ENCODE measurements around the gene NUP62. TPM values are rescaled to one million over a fixed set of nuclear protein-coding genes. Genes with fewer than 3 reads are reported as not detected.

Gene NUP62
- total RNA-seq, 1 experiment from 2014 or later = 85.2 TPM

DNA sequence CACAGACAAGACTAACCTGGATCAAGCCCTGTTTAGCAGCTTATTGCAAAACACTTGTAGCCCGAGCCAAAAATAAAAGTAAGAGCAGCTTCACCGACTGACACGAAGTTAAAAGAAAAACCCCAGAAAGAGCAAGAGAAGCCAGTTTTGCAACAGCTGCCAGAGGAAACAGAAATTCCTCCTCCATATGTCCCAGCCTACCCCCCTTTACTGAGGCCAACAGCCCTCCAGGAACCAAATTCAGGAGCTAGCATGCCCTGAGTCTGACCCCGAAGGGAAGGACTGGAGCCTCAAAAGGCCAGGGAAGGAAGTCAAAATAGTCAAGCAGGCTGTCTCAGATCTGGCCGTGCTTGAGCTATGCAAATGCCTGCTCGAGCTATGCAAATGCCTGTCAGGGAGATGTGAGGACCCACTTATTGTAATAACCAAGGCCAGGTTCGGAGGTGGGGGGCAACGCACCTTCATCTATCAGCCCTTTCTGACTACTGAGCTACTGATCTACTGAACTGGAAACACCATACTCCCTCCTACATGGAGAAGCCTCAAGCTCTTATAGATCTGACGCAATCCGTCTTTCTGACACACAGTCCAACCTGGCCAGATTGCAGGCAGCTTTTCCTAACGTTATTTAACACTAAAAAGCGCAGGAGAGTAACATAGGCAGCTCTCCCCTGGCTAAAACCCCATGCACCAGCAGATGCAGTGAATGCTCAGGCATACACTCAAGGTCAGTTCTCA, 25.0 kb upstream of the NUP62 start:
- ChIA-PET CTCF (no interaction called here), RAD21 (ENCODE audit: low non-redundant PET in 1 of 2, low total read pairs in 2 of 2, uncharacterized antibody in 2 of 2, unreplicated experiment in 2 of 2) (no interaction called here), POLR2A (interaction anchor here (1.3 kb wide), 1 partner anchor 25 kb away, joined by 4 read pairs; the partner anchor contains the start of genes ATF5 and NUP62)
- no peak for ATAC-seq
- no peaks in the 10 kb centered on the region for H3K79me2 ChIP-seq (ENCODE audit: insufficient read depth, low read length)
- no peaks in the 10 kb centered on the region for H3K9me3 ChIP-seq (ENCODE audit: control insufficient read depth in 1 of 2, insufficient read depth in 1 of 2, low read depth in 1 of 2, low read length in 2 of 2)
- H3K9ac ChIP-seq (ENCODE audit: low read length) = no peak overlapping the region
- no peak overlapping the region for H2AFZ ChIP-seq (ENCODE audit: low read depth, low read length, poor library complexity, severe bottlenecking)
- no peaks in the 10 kb centered on the region for H3K9me2 ChIP-seq (ENCODE audit: insufficient read depth)
- H3K36me3 ChIP-seq (ENCODE audit: control insufficient read depth in 1 of 2, insufficient read depth in 2 of 2, low read length in 2 of 2) = no peaks in the 10 kb centered on the region
- H3K4me1 ChIP-seq (ENCODE audit: control insufficient read depth in 1 of 2, insufficient read depth in 2 of 2, low read length in 2 of 2) = 0 out of 4 replicates have a peak, but pooled peaks cover 0 to 7% of the 10 kb centered on the region in 2 experiments
- BruUV-seq (replicated peaks) = no TSS peak
- no peak overlapping the region for H3K4me2 ChIP-seq (ENCODE audit: low read length)
- DNase-seq (ENCODE audit: low read depth, low spot score) = no peak
- TF ChIP-seq JUND (IDR thresholded peaks at IDR 0.05) = no peak
- no peak for TF ChIP-seq YY1 (IDR thresholded peaks at IDR 0.05; ENCODE audit: extremely low read depth, insufficient replicate concordance, low read depth, low read length)
- TF ChIP-seq ELF1 (IDR thresholded peaks at IDR 0.05; ENCODE audit: borderline replicate concordance, low read depth) = no peak
- no peak for TF ChIP-seq FOSL1 (IDR thresholded peaks at IDR 0.05; ENCODE audit: low read depth)
- TF ChIP-seq POLR2AphosphoS5 (IDR thresholded peaks at IDR 0.05; ENCODE audit: low read depth, low read length) = no peak
- TF ChIP-seq POLR2A (IDR thresholded peaks at IDR 0.05; ENCODE audit: borderline replicate concordance, extremely low read depth, insufficient read depth, insufficient read length) = no peak
- TF ChIP-seq CBX3 (IDR thresholded peaks at IDR 0.05; ENCODE audit: low read depth) = no peak
- TF ChIP-seq, protein P1, sequence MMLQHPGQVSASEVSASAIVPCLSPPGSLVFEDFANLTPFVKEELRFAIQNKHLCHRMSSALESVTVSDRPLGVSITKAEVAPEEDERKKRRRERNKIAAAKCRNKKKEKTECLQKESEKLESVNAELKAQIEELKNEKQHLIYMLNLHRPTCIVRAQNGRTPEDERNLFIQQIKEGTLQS (IDR thresholded peaks at IDR 0.05) = no peak
- TF ChIP-seq ZFX (IDR thresholded peaks at IDR 0.05) = no peak
- TF ChIP-seq SRF (IDR thresholded peaks at IDR 0.05; ENCODE audit: low read depth) = no peak
- TF ChIP-seq, protein P2, sequence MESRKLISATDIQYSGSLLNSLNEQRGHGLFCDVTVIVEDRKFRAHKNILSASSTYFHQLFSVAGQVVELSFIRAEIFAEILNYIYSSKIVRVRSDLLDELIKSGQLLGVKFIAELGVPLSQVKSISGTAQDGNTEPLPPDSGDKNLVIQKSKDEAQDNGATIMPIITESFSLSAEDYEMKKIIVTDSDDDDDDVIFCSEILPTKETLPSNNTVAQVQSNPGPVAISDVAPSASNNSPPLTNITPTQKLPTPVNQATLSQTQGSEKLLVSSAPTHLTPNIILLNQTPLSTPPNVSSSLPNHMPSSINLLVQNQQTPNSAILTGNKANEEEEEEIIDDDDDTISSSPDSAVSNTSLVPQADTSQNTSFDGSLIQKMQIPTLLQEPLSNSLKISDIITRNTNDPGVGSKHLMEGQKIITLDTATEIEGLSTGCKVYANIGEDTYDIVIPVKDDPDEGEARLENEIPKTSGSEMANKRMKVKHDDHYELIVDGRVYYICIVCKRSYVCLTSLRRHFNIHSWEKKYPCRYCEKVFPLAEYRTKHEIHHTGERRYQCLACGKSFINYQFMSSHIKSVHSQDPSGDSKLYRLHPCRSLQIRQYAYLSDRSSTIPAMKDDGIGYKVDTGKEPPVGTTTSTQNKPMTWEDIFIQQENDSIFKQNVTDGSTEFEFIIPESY (IDR thresholded peaks at IDR 0.05; ENCODE audit: extremely low read depth, insufficient replicate concordance, low read length) = no peak
- no peak for TF ChIP-seq ZNF274 (IDR thresholded peaks at IDR 0.05; ENCODE audit: low read depth, low read length)
- H3K27ac ChIP-seq (ENCODE audit: low read depth, low read length) = no peak overlapping the region
- H3K27me3 ChIP-seq (ENCODE audit: insufficient read depth, low read length) = no peaks in the 10 kb centered on the region
- H3K4me3 ChIP-seq (replicated peaks in 1 of 2; ENCODE audit: low read depth in 1 of 2, low read length in 2 of 2) = no peak overlapping the region
- intact Hi-C loops (cut with micrococcal nuclease) = no loop called here
- no peaks in the 10 kb centered on the region for H4K20me1 ChIP-seq (ENCODE audit: insufficient read depth)
